ENCODE measurements around the gene XRCC4. TPM values are rescaled to one million over a fixed set of nuclear protein-coding genes. Genes with fewer than 3 reads are reported as not detected.

Gene XRCC4
- polyA plus RNA-seq, 1 donor (not counting 4 experiments of a cell fraction or from before 2014, with no cell fraction given) = 10.9 TPM

- no peaks in the 10 kb centered on the region for H3K9me3 ChIP-seq (ENCODE audit: control insufficient read depth, low read depth, low read length)
- H3K4me2 ChIP-seq (ENCODE audit: control insufficient read depth, extremely low read depth, insufficient read depth, low read depth, low read length) = no peak overlapping the region
- H2AFZ ChIP-seq (ENCODE audit: control insufficient read depth, low read length) = no peak overlapping the region
- no peaks in the 10 kb centered on the region for H3K79me2 ChIP-seq (ENCODE audit: control insufficient read depth, insufficient read depth, low read length)
- H4K20me1 ChIP-seq (ENCODE audit: control insufficient read depth, extremely low read depth, insufficient read depth, low read length) = no peaks in the 10 kb centered on the region
- dilution Hi-C loops (cut with MboI; ENCODE audit: extremely low pct_ligation_motif_present, low sequenced_read_pairs) = no loop called here
- H3K27me3 ChIP-seq (ENCODE audit: control insufficient read depth, extremely low read depth, insufficient read depth, low read length) = no peaks in the 10 kb centered on the region
- no peaks in the 10 kb centered on the region for H3K9me1 ChIP-seq (ENCODE audit: control insufficient read depth, extremely low read depth, insufficient read depth, low read length)
- peaks cover 2% of the 10 kb centered on the region for H3K4me1 ChIP-seq (ENCODE audit: control insufficient read depth, extremely low read depth, insufficient read depth, low read length)
- TF ChIP-seq CTCF (optimal IDR thresholded peaks at IDR 0.05 in 1 of 3, IDR thresholded peaks at IDR 0.05 in 1 of 3, conservative IDR thresholded peaks at IDR 0.05 in 1 of 3; ENCODE audit: extremely low read depth in 1 of 3, insufficient read depth in 2 of 3, low read length in 3 of 3) = no peak
- no peak for TF ChIP-seq EZH2 (IDR thresholded peaks at IDR 0.05; ENCODE audit: low read length)
- no peak for DNase-seq (ENCODE audit: low read depth, low spot score)
- no peak overlapping the region for H3K27ac ChIP-seq (ENCODE audit: control insufficient read depth, insufficient read depth, low read length)
- no peak overlapping the region for H3K4me3 ChIP-seq (ENCODE audit: control insufficient read depth in 2 of 3, extremely low read depth in 1 of 3, insufficient read depth in 2 of 3, low read depth in 1 of 3, low read length in 3 of 3)
- no peak overlapping the region for H3K9ac ChIP-seq (ENCODE audit: control insufficient read depth, extremely low read depth, insufficient read depth, low read length)
- no peaks in the 10 kb centered on the region for H3K36me3 ChIP-seq (ENCODE audit: control insufficient read depth in 2 of 2, extremely low read depth in 1 of 2, insufficient read depth in 2 of 2, low read length in 2 of 2)
- no peak for FAIRE-seq
Measured at GRCh38 chr5:83283761-83284160, 206.4 kb downstream of the XRCC4 start.

- FAIRE-seq (no peak), DNase-seq (ENCODE audit: low read depth, low spot score) (no peak)
- H3K27me3 ChIP-seq (ENCODE audit: control insufficient read depth, extremely low read depth, insufficient read depth, low read length) = no peaks in the 10 kb centered on the region
- no peaks in the 10 kb centered on the region for H4K20me1 ChIP-seq (ENCODE audit: control insufficient read depth, extremely low read depth, insufficient read depth, low read length)
- dilution Hi-C loops (cut with MboI; ENCODE audit: extremely low pct_ligation_motif_present, low sequenced_read_pairs) = no loop called here
- no peak overlapping the region for H3K27ac ChIP-seq (ENCODE audit: control insufficient read depth, insufficient read depth, low read length)
- H3K4me2 ChIP-seq (ENCODE audit: control insufficient read depth, extremely low read depth, insufficient read depth, low read depth, low read length) = no peak overlapping the region
- H3K9ac ChIP-seq (ENCODE audit: control insufficient read depth, extremely low read depth, insufficient read depth, low read length) = no peak overlapping the region
- no peaks in the 10 kb centered on the region for H3K9me1 ChIP-seq (ENCODE audit: control insufficient read depth, extremely low read depth, insufficient read depth, low read length)
- no peak overlapping the region for H2AFZ ChIP-seq (ENCODE audit: control insufficient read depth, low read length)
- TF ChIP-seq CTCF (optimal IDR thresholded peaks at IDR 0.05 in 1 of 3, IDR thresholded peaks at IDR 0.05 in 1 of 3, conservative IDR thresholded peaks at IDR 0.05 in 1 of 3; ENCODE audit: extremely low read depth in 1 of 3, insufficient read depth in 2 of 3, low read length in 3 of 3) (no peak), EZH2 (IDR thresholded peaks at IDR 0.05; ENCODE audit: low read length) (no peak)
- H3K9me3 ChIP-seq (ENCODE audit: control insufficient read depth, low read depth, low read length) = no peaks in the 10 kb centered on the region
- no peaks in the 10 kb centered on the region for H3K79me2 ChIP-seq (ENCODE audit: control insufficient read depth, insufficient read depth, low read length)
- H3K4me1 ChIP-seq (ENCODE audit: control insufficient read depth, extremely low read depth, insufficient read depth, low read length) = peaks cover 2% of the 10 kb centered on the region
- no peaks in the 10 kb centered on the region for H3K36me3 ChIP-seq (ENCODE audit: control insufficient read depth in 2 of 2, extremely low read depth in 1 of 2, insufficient read depth in 2 of 2, low read length in 2 of 2)
- no peak overlapping the region for H3K4me3 ChIP-seq (ENCODE audit: control insufficient read depth in 2 of 3, extremely low read depth in 1 of 3, insufficient read depth in 2 of 3, low read depth in 1 of 3, low read length in 3 of 3)
Measured at GRCh38 chr5:83285661-83286398, 208.5 kb downstream of the XRCC4 start.

All from keratinocyte (primary cell).